Loucy (cell line): ENCODE measurements around the gene FBLIM1.

Source experiments
- H2AFZ ChIP-seq: fragments of 200-600 bp; sonication (generic); 2 replicates; pipeline ENCODE4 v1.6.0; 2016; ENCODE audit warnings: antibody characterized with exemption, mild to moderate bottlenecking, low read length, moderate library complexity
- H3F3A ChIP-seq: fragments of 200-600 bp; 2 replicates; pipeline ENCODE4 v1.6.0; 2016; ENCODE audit warnings: antibody characterized with exemption, low read depth, mild to moderate bottlenecking
- H3K27me3 ChIP-seq: fragments of 200-600 bp; sonication (generic); 2 replicates; pipeline ENCODE4 v1.6.1; 2014; ENCODE audit warnings: low read length, mild to moderate bottlenecking; ENCODE audit not compliant: insufficient read depth, poor library complexity, severe bottlenecking
- H3K36me3 ChIP-seq: fragments of 200-600 bp; sonication (generic); 2 replicates; pipeline ENCODE4 v1.6.1; 2016; ENCODE audit warnings: low read length; ENCODE audit not compliant: insufficient read depth
- H3K4me1 ChIP-seq: fragments of 200-600 bp; sonication (generic); 2 replicates; pipeline ENCODE4 v1.5.1; 2014; ENCODE audit warnings: low read length, mild to moderate bottlenecking; ENCODE audit not compliant: insufficient read depth, poor library complexity, severe bottlenecking
- H3K4me2 ChIP-seq: fragments of 200-600 bp; sonication (generic); 2 replicates; pipeline ENCODE4 v1.6.0; 2014; ENCODE audit warnings: antibody characterized with exemption, low read length, low read depth, mild to moderate bottlenecking; ENCODE audit not compliant: poor library complexity, severe bottlenecking
- H3K4me3 ChIP-seq: fragments of 200-600 bp; sonication (generic); 2 replicates; pipeline ENCODE4 v1.5.1; 2014; ENCODE audit warnings: low read length, mild to moderate bottlenecking, mixed read lengths; ENCODE audit not compliant: poor library complexity, severe bottlenecking
- H3K79me2 ChIP-seq: fragments of 200-600 bp; sonication (generic); 2 replicates; pipeline ENCODE4 v1.6.1; 2014; ENCODE audit warnings: low read length; ENCODE audit not compliant: insufficient read depth
- H3K9ac ChIP-seq: fragments of 200-600 bp; sonication (generic); 2 replicates; pipeline ENCODE4 v1.6.0; 2014; ENCODE audit warnings: mild to moderate bottlenecking, low read depth, low read length, moderate library complexity; ENCODE audit not compliant: poor library complexity, severe bottlenecking
- H3K9me2 ChIP-seq: fragments of 200-600 bp; sonication (generic); replicated peaks from 2 replicates; pipeline ENCODE4 v1.6.1; 2016; ENCODE audit warnings: low read depth, low read length, mixed read lengths
- H3K9me3 ChIP-seq: fragments of 200-600 bp; sonication (generic); 2 replicates; pipeline ENCODE4 v1.6.1; 2014; ENCODE audit warnings: mild to moderate bottlenecking, antibody characterized with exemption, low read length, low read depth; ENCODE audit not compliant: insufficient read depth
- H4K20me1 ChIP-seq: fragments of 200-600 bp; sonication (generic); 2 replicates; pipeline ENCODE4 v1.6.0; 2014; ENCODE audit warnings: antibody characterized with exemption, low read length, mild to moderate bottlenecking; ENCODE audit not compliant: insufficient read depth, poor library complexity, severe bottlenecking
- CTCF ChIP-seq: fragments of 200-600 bp; sonication (generic); conservative IDR thresholded peaks from 2 replicates; pipeline ENCODE4 v1.5.1; 2014; ENCODE audit warnings: mild to moderate bottlenecking, antibody characterized with exemption, low read length
- EZH2phosphoT487 ChIP-seq: fragments of 200-600 bp; IDR thresholded peaks from 2 replicates; pipeline ENCODE4 v1.6.1; 2018; ENCODE audit warnings: antibody characterized with exemption, mild to moderate bottlenecking, moderate library complexity, borderline replicate concordance

Gene FBLIM1

GRCh38 chr1:15834406-15835204 is 76.0 kb downstream of the FBLIM1 start:
- Histone ChIP-seq H4K20me1 (peaks cover 3% of the 10 kb centered on the region), H3K27me3 (peaks cover 11% of the 10 kb centered on the region), H3K9me3 (no peaks in the 10 kb centered on the region), H3K4me3 (peak overlapping the region; percentile 89), H3K79me2 (peaks cover 69% of the 10 kb centered on the region), H3K9ac (peak overlapping the region; percentile 100), H3K36me3 (no peaks in the 10 kb centered on the region), H3K4me1 (peaks cover 36% of the 10 kb centered on the region), H3F3A (peaks cover 17% of the 10 kb centered on the region; the same call in 1 of the 2 replicates), H3K4me2 (peak overlapping the region; percentile 90), H2AFZ (peak overlapping the region; percentile 59), H3K9me2 (no peaks in the 10 kb centered on the region)
- TF ChIP-seq EZH2phosphoT487 (no peak), CTCF (no peak)

- Histone ChIP-seq H3K4me3 (peak overlapping the region; percentile 89), H4K20me1 (peaks cover 3% of the 10 kb centered on the region), H3F3A (peaks cover 17% of the 10 kb centered on the region; the same call in 1 of the 2 replicates), H3K9ac (peak overlapping the region; percentile 100), H3K36me3 (no peaks in the 10 kb centered on the region), H3K9me2 (no peaks in the 10 kb centered on the region), H3K4me2 (peak overlapping the region; percentile 69), H3K27me3 (peaks cover 11% of the 10 kb centered on the region), H3K79me2 (peaks cover 69% of the 10 kb centered on the region), H3K9me3 (no peaks in the 10 kb centered on the region), H3K4me1 (peaks cover 30% of the 10 kb centered on the region), H2AFZ (peak overlapping the region; percentile 22; the same call in 1 of the 2 replicates)
- TF ChIP-seq EZH2phosphoT487, result no peak
- no peak for TF ChIP-seq CTCF
Measured at GRCh38 chr1:15835205-15835740, 76.7 kb downstream of the FBLIM1 start.

- peaks cover 3% of the 10 kb centered on the region for H4K20me1 ChIP-seq
- H3K27me3 ChIP-seq, result peaks cover 11% of the 10 kb centered on the region
- H3K4me3 ChIP-seq, result peak overlapping the region; percentile 89
- H3K9me2 ChIP-seq, result no peaks in the 10 kb centered on the region
- H3K9ac ChIP-seq, result peak overlapping the region; percentile 100
- H3K4me1 ChIP-seq, result peaks cover 27% of the 10 kb centered on the region
- no peak for TF ChIP-seq CTCF
- TF ChIP-seq EZH2phosphoT487, result no peak
- peaks cover 63% of the 10 kb centered on the region for H3K79me2 ChIP-seq
- H3K9me3 ChIP-seq, result no peaks in the 10 kb centered on the region
- peak overlapping the region; percentile 76 for H3K4me2 ChIP-seq
- peaks cover 14% of the 10 kb centered on the region; the same call in 1 of the 2 replicates for H3F3A ChIP-seq
- H3K36me3 ChIP-seq, result no peaks in the 10 kb centered on the region
- H2AFZ ChIP-seq, result peak overlapping the region; percentile 87
Measured at GRCh38 chr1:15835741-15836510, 77.3 kb downstream of the FBLIM1 start.
